GM19023 (cell line): ENCODE results near the gene CACNB4.

Experiments
- ATAC-seq: cut with Tn5 transposase; IDR thresholded peaks from one replicate; pipeline ENCODE4 v1.9.1; 2021; ENCODE audit warnings: mild to moderate bottlenecking, moderate library complexity; ENCODE audit not compliant: unreplicated experiment

Gene CACNB4

GRCh38 chr2:152089238-152089637 is 9.6 kb downstream of the CACNB4 start:
- no peak for ATAC-seq

- ATAC-seq, result no peak
Observed at GRCh38 chr2:152088006-152088405, 10.8 kb downstream of the CACNB4 start.

- ATAC-seq, result no peak
Observed at GRCh38 chr2:152086231-152086630, 12.6 kb downstream of the CACNB4 start.

GRCh38 chr2:152084076-152084475 is 14.8 kb downstream of the CACNB4 start:
- no peak for ATAC-seq

- ATAC-seq, result no peak
Observed at GRCh38 chr2:152083202-152083875, 15.5 kb downstream of the CACNB4 start.

GRCh38 chr2:152078662-152079061 is 20.2 kb downstream of the CACNB4 start:
- ATAC-seq, result no peak

GRCh38 chr2:152078023-152078422 is 20.8 kb downstream of the CACNB4 start:
- ATAC-seq, result no peak

GRCh38 chr2:152075461-152076050 is 23.3 kb downstream of the CACNB4 start:
- no peak for ATAC-seq

GRCh38 chr2:152072011-152072410 is 26.8 kb downstream of the CACNB4 start:
- no peak for ATAC-seq

- ATAC-seq, result no peak
Observed at GRCh38 chr2:152071518-152071917, 27.3 kb downstream of the CACNB4 start.

GRCh38 chr2:152071092-152071491 is 27.8 kb downstream of the CACNB4 start:
- ATAC-seq, result no peak

- no peak for ATAC-seq
Observed at GRCh38 chr2:152068226-152068625, 30.6 kb downstream of the CACNB4 start.

GRCh38 chr2:152067823-152068222 is 31.0 kb downstream of the CACNB4 start:
- no peak for ATAC-seq

- no peak for ATAC-seq
Observed at GRCh38 chr2:152065945-152066344, 32.9 kb downstream of the CACNB4 start.

- ATAC-seq, result no peak
Observed at GRCh38 chr2:152064001-152064400, 34.8 kb downstream of the CACNB4 start.

GRCh38 chr2:152063325-152063924 is 35.4 kb downstream of the CACNB4 start:
- ATAC-seq, result no peak

GRCh38 chr2:152062125-152063091 is 36.4 kb downstream of the CACNB4 start:
- ATAC-seq, result no peak

GRCh38 chr2:152061383-152061782 is 37.5 kb downstream of the CACNB4 start:
- no peak for ATAC-seq

- no peak for ATAC-seq
Observed at GRCh38 chr2:152058655-152059054, 40.2 kb downstream of the CACNB4 start.

- ATAC-seq, result no peak
Observed at GRCh38 chr2:152056418-152056817, 42.4 kb downstream of the CACNB4 start.
